NCI-H2029 treated with DMSO at 0.1 percent for 48 hours (cell line): ENCODE measurements around the gene PKD1.
"Not testable (repeated sequence)": the region's sequence is repeated elsewhere in the genome, so short reads cannot be mapped to it uniquely, and the experiment has no call there.

Experiments used
- DNase-seq: peaks from one replicate; lab custom pipeline; 2025; lab: John Stamatoyannopoulos, UW

Gene PKD1

DNA sequence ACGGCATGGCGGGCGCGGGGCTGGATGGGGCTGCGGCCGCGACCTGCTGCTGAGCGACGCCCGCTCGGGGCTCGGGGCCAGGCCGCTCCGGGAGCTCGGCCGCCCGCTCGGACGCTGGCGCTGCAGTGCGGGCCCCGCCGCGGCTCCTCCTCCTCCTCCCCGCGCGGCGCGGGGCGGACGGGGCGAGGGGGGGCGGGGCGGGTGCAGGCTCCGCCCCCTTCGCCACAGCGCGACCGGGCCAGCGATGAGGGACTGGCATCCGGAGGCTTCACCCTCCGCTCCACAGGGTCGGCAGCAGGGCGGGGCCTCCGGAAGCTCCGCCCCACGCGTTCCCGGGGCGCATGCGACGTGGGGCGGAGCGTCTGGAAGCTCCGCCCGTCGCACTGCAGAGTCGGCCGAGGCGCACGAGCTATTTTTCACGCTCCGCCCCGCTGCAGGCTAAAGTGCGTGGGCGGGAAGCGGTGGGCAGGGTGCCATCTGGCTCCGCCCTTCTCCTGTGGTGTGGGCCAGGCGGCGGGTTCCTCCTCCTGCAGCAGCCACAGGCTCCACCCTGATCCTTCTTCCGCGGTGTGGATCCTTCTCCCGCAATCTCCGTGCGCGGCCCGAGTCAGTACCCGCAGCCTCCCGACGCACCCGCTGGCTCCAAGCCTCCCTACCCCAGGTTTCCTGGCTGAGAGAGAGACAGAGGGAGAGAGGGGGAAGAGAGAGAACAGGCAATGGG is at the start of gene PKD1:
Gene PKD1 (minus strand): TSS at position 129 of the 721 bp plus-strand sequence. CDS start 209 bp downstream, outside the sequence.
- not testable (repeated sequence) for DNase-seq

DNA sequence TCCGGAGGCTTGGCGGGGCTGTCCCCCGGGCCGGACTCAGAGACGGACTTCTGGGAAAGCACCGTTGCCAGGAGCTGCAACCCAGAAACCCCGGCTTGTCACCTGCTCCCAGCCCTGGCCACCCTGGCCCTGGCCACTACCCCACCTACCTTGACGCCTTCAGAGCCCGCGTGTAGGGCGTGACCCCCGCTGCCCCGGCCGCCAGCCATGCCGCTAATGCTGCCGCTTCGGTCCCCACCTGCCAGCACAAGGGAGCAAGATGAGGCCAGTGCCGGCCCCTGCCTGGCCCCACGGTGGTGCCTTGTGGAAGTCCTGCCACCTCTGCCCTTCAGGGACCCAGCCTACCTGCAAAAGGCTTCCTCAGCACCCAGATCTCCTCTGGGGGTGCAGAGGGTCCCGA is 49.3 kb upstream of the PKD1 start:
- DNase-seq = no peak

DNA sequence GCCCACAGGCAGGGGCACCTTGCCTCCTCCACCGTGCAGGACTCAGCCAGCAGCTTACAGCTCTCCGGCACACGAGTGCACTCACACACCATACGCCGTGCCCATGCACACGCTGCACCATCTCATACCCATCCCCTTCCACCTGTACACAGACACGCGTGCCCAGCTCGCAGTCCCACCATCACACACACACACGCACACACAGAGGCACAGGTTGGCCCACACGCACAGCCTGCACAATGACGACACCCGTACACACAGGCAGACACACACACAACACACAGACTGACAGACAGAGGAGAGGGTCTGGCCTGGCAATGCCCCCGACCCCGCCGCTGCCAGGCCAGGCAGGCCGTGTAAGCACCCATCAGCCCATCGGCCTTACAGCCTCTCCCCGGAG is 48.6 kb upstream of the PKD1 start:
- DNase-seq = no peak

DNA sequence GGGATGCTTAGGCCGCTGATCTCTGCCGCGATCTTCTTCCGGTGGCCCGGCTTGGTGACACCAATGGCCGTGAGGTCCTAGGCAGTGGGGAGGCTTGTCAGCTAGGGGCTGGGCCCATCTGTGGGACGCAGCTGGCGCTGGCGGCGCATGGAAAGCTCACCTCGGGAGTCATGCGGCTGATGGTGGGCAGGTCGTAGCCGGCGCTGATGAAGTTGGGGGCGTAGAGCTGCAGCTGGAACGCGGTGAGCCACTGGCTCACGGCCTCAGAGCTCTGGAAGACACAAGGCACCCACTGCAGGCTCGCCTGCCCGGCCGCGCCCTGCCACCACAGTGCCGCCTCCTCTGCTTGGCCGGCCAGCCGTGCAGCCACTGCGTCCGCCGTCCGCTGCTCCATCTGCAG is 48.0 kb upstream of the PKD1 start:
- DNase-seq = no peak

DNA sequence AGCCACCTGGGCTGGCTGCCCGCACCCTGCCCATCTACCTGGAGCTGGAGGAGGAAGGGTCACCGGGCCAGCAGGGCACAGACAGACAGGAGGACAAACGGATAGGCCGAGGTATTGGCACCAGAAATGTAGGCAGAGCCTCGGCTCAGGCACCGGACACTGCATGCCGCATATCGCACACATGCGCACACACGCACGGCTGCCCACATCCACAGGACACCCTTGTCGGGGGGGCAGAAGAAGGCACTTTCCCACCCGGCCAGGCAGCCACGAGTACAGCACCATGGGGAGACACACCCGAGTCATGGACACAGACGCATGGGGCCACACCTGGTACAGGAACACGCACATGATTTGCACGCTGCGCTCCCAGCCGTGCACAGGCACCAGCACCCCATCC is 46.3 kb upstream of the PKD1 start:
- DNase-seq = no peak

DNA sequence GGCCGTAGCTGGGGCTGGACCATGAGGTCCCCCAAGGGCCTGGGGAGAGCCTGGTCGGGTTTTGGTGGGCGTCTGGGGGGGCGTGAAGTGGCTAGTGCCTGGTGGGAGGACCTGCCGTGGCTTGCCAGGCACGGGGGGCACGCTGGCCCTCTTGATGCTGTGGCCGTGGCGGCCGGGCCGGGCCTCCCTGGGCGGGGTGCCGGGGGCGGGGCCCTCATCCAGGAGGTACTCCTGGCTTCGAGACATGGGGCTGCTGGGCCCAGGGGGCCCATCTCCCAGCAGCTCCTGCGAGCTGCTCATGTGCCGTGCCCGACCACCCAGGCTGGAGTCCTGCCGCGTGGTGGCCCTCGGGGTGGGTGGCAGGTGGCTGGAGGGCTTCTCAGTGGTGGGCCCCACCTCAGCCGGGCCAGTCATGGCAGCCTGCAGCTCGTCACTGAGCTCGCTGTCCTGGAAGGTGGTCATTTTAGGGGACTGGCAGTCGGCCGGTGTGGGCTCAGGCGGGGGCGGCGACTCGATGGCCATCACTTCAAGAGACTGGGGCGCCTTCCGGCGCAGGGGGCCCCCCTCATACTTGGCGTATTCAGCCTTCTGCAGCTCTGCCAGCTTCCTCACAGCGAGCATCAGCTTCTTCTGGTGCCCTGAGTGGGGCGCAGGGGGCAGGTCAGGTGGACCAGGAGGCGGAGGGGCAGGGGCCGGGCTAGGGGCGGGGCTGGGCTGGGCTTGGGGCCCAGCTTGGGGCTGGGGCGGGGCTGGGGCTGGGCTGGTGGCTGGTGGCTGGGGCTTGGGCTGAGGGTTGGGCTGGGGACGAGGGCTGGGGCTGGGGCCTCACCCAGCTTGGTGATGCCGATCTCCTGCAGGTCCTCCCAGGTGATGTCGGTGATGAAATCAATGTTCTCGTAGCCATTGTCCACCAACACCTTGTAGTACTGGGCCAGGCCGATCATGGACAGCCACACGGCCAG is 45.5 kb upstream of the PKD1 start:
- no peak for DNase-seq

DNA sequence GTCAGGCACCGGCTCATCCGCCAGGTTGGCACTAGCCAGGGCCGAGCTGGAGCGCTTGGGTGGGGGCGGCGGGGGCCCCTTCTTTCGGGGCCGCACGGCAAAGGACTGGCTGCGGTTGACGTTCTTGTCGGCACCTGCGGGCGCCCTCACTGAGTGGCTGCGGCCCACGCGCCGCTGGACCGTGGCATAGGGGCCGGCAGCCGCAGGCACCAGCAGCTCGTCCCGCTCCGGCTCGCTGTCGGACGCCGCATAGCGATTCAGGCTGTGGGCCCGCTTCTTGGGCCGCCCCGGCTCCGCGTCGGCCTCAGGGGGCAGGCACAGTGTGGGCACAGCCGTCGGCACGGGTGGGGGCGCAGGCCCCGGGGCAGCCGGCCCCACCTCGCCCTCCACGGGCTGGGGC is 44.8 kb upstream of the PKD1 start:
- DNase-seq = no peak

- DNase-seq = no peak
Measured at GRCh38 chr16:2179576-2179975, 43.9 kb upstream of the PKD1 start.

DNA sequence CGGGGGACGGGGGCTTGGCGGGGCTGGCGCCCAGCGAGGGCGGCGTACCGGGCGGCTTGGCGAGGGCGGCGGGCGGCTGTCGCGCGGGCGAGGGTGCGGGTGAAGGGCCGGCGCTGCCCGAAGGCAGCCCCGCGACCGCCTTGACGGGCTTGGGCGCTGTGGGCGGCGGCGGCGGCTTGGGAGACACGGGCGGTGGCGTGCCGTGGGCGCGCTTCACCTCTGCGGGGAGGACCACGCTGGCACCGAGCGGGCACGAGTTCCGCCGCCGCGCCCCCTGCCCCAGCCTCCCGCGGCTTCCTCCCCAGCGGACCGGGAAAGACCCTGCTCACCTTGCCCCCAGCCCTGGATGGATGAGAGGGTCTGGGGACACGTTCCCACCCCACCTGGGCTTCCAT is 43.4 kb upstream of the PKD1 start:
- DNase-seq = no peak

- no peak for DNase-seq
Measured at GRCh38 chr16:2178321-2179106, 42.8 kb upstream of the PKD1 start.

DNA sequence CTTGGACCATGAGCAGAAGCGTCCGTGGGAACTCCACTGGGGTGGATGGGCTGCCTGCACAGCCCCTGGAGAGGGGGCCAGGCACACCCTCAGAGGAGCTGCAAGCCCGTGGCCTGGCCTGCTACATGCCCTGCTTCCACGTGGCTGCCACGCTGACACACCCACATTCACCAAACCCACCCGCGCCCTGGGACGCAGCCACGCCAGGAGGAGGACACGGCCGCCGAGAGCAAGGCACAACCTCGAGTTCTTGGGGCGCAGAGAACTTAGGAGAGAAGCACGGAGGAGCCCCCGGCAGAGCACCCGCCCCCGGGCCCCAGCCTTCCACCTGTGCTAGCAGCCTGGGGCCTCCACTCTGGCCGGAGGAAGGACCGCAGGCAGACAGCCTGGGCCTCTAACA is 41.9 kb upstream of the PKD1 start:
- no peak for DNase-seq

DNA sequence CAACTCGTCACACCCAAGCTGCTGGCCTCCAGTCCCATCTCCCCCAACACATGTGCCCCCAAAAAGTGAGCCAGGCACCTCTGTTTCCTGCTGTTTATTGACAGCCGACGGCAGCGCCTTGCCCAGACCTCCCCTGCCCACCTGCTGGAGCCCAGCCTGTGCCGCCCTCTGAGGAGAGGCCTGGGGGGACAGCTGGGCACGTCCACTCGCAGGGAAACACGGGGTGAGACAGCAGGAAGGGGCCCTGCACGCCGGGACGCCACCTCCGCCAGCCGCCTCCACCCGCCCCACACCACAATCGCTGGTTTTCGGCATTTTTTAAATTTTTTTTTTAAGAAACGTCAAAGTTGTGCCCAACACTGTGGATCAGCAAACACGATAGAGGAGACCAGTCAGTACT is 41.4 kb upstream of the PKD1 start:
- DNase-seq = no peak

GRCh38 chr16:2176047-2176446 is 40.3 kb upstream of the PKD1 start:
- no peak for DNase-seq

DNA sequence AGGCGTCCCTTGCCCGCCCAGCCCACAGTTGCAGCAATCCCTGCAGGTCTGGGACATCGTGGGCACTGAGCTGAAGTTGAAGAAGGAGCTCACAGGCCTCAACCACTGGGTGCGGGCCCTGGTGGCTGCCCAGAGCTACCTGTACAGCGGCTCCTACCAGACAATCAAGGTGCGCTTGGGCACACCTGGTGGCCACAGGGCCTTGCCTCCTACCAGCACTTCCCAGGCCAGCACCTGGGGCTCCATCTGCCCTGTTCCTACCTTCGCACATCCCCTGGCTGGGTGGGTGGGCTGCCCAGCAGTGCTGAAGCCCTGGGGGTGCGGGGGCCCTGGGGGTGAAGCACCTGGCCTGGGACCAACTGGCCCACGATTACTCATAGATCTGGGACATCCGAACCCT is 39.8 kb upstream of the PKD1 start:
- no peak for DNase-seq

DNA sequence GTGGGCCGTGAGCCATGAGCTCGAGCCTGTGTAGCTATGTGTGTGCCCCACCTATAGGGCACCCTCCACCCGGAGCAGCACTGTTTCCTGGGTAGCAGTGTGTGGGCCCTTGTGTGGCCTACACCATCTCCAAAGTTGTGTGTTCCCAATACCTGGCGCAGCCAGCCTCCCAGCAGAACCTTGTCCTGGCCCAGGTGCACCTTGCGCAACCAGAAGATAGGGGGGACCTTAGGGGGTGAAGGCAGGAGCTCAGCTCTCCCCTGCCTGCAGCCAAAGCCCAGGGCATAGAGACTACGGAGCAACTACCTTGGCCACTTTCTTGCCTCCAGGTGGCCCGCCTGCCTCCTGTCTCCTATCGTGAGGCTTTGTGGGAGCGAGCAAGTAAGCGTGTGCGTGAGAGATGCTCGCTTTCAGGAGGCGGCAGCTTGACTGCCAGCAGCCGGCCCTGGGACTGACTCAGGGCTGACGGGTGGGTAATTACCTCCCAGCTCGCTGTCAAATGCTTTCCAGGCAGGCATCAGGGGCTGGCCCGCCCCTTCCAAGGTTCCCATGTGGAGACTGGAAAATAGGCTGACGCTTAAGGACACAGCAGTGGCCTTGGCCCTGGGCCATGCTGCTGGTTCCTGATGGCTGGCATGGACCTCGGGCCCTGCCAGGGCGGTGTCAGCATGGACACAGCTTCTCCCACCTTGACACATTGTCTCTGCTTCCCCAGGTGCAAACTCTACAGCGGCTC is 38.9 kb upstream of the PKD1 start:
- no peak for DNase-seq

GRCh38 chr16:2173916-2174315 is 38.2 kb upstream of the PKD1 start:
- no peak for DNase-seq

DNA sequence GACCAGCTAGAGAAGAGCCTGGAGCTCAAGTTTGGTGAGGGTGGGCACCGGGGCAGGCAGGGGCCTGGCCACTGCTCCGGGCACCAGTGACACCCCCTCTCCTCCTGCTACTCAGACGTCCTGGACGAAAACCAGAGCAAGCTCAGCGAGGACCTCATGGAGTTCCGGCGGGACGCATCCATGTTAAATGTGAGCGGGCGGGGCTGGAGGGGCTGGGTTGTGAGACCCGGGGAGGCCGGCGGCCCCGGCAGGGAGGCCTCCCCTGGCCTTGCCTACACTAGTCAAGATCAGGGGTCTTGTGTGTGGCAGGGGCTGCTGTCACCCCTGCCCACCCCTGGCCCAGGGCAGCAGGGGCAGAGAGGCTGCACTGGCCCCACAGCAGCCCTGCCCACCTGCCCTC is 37.7 kb upstream of the PKD1 start:
- no peak for DNase-seq

GRCh38 chr16:2172688-2173335 is 37.1 kb upstream of the PKD1 start:
- DNase-seq = no peak

- DNase-seq = no peak
Measured at GRCh38 chr16:2171601-2172178, 36.0 kb upstream of the PKD1 start.

- DNase-seq = no peak
Measured at GRCh38 chr16:2170587-2171435, 35.1 kb upstream of the PKD1 start.
